ENCODE results near the gene LIN7C. TPM values are rescaled to one million over a fixed set of nuclear protein-coding genes. Genes with fewer than 3 reads are reported as not detected.

LIN7C gene
- total RNA-seq, 6 experiments from 2014 or later, result 53.7 to 64.4 (median 60.2) TPM

- DNase-seq, result no peak
- Mint-ChIP-seq H3K27ac (no peak overlapping the region), H3K4me1 (ENCODE audit: low read depth) (peaks cover 8% of the 10 kb centered on the region), H3K27me3 (ENCODE audit: insufficient read depth) (no peaks in the 10 kb centered on the region), H3K9me3 (no peaks in the 10 kb centered on the region), H3K36me3 (ENCODE audit: low read depth) (no peaks in the 10 kb centered on the region), H3K4me3 (no peak overlapping the region)
- TF ChIP-seq CTCF (IDR thresholded peaks at IDR 0.05), result no peak
Measured at GRCh38 chr11:27477831-27478230, 28.7 kb downstream of the LIN7C start.

DNA sequence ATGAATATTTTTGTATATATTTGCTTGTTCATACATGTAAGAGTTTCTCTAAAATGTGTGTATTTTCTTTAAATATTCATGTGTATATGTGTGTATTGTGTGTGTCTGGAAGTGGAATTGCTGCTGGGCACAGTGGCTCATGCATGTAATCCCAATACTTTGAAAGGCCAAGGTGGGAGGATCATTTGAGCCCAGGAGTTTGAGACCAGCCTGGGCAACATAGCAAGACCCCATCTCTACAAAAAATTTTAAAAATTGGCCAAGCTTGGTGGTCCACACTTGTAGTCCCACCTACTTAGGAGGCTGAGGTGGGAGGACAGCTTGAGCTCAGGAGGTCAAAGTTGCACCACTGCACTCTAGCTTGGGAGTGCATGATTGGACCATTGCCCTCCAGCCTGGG lies 29.3 kb downstream of the LIN7C start:
- no peaks in the 10 kb centered on the region for H3K9me3 Mint-ChIP-seq
- TF ChIP-seq CTCF (IDR thresholded peaks at IDR 0.05), result no peak

GRCh38 chr11:27475622-27476021 lies 30.9 kb downstream of the LIN7C start:
- Mint-ChIP-seq H3K4me3 (no peak overlapping the region), H3K27me3 (ENCODE audit: insufficient read depth) (peaks cover 2% of the 10 kb centered on the region), H3K4me1 (ENCODE audit: low read depth) (peaks cover 18% of the 10 kb centered on the region), H3K9me3 (no peaks in the 10 kb centered on the region), H3K36me3 (ENCODE audit: low read depth) (no peaks in the 10 kb centered on the region), H3K27ac (no peak overlapping the region)
- no peak for DNase-seq
- TF ChIP-seq CTCF (IDR thresholded peaks at IDR 0.05), result no peak

More for the DNA sequence above, 29.3 kb downstream of the LIN7C start:
- peaks cover 9% of the 10 kb centered on the region for H3K4me1 Mint-ChIP-seq (ENCODE audit: low read depth)
- no peak overlapping the region for H3K27ac Mint-ChIP-seq
- no peak overlapping the region for H3K4me3 Mint-ChIP-seq
- H3K27me3 Mint-ChIP-seq (ENCODE audit: insufficient read depth), result peaks cover 2% of the 10 kb centered on the region; the same call in 1 of the 2 replicates
- DNase-seq, result no peak
- no peaks in the 10 kb centered on the region for H3K36me3 Mint-ChIP-seq (ENCODE audit: low read depth)

DNA sequence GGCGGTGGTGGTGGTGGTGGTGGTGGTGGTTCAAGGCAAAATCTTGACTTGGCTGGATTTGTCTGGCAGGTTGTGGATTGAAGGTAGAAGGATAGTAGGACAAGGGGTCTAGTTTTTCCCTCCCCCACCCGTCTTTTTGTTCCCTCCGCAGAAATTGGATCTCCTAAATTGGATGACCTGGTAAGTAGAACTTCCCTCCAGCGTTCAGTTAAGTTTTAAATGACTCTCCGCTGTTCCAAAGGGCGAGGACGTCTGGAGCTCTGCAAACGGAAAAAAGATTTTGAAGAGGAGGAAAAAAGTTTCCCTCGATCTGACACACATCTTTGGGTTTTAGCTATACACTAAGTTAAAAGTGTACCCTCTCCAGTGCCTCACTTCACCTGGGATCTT lies 33.6 kb downstream of the LIN7C start:
- H3K9me3 Mint-ChIP-seq, result no peaks in the 10 kb centered on the region
- DNase-seq, result no peak
- peaks cover 2% of the 10 kb centered on the region for H3K27me3 Mint-ChIP-seq (ENCODE audit: insufficient read depth)
- peaks cover 44% of the 10 kb centered on the region for H3K4me1 Mint-ChIP-seq (ENCODE audit: low read depth)
- H3K36me3 Mint-ChIP-seq (ENCODE audit: low read depth), result no peaks in the 10 kb centered on the region
- H3K27ac Mint-ChIP-seq, result peak overlapping the region; percentile 48
- TF ChIP-seq CTCF (IDR thresholded peaks at IDR 0.05), result no peak
- H3K4me3 Mint-ChIP-seq, result peak overlapping the region; percentile 97

GRCh38 chr11:27472398-27473016 lies 34.1 kb downstream of the LIN7C start, which contains the start of gene LGR4:
Gene LGR4 (minus strand): TSS chr11:27472790. CDS start chr11:27472302, 488 bp downstream.
- H3K9me3 Mint-ChIP-seq, result no peaks in the 10 kb centered on the region
- H3K4me1 Mint-ChIP-seq (ENCODE audit: low read depth), result peaks cover 49% of the 10 kb centered on the region
- peak within 1 kb of the TSS; percentile 97 for H3K4me3 Mint-ChIP-seq
- no peak for TF ChIP-seq CTCF (IDR thresholded peaks at IDR 0.05)
- peak; percentile 88 for DNase-seq
- peak within 1 kb of the TSS; percentile 93 for H3K27ac Mint-ChIP-seq
- H3K27me3 Mint-ChIP-seq (ENCODE audit: insufficient read depth), result peaks cover 2% of the 10 kb centered on the region
- no peaks in the 10 kb centered on the region for H3K36me3 Mint-ChIP-seq (ENCODE audit: low read depth)
